Uterus (tissue), 4 donors: Measurements from ENCODE around the gene ADK. TPM values are rescaled to one million over a fixed set of nuclear protein-coding genes. Genes with fewer than 3 reads are reported as not detected.

Source experiments
- DNase-seq, 2 donors: peaks; one replicate each; pipeline ENCODE4 v3.0.0-alpha.2; 2019 to 2020
- H3K27ac ChIP-seq, 2 donors: fragments of 200-600 bp; sonication (generic); 1 replicate in 1 of 2; 2 replicates in 1 of 2; pipeline ENCODE4 v1.5.1; 2016 to 2018
- H3K27me3 ChIP-seq, 2 donors: fragments of 200-600 bp; sonication (generic); one replicate each; pipeline ENCODE4 v1.5.1; 2018 to 2019; ENCODE audit warnings: control low read depth in 1 of 2
- H3K36me3 ChIP-seq, 2 donors: fragments of 200-600 bp; sonication (generic); one replicate each; pipeline ENCODE4 v1.5.1; 2019; ENCODE audit warnings: control low read depth in 1 of 2
- H3K4me1 ChIP-seq, 2 donors: fragments of 200-600 bp; sonication (generic); one replicate each; pipeline ENCODE4 v1.5.1; 2018 to 2019; ENCODE audit warnings: control low read depth in 1 of 2
- H3K4me3 ChIP-seq, 2 donors: fragments of 200-600 bp; sonication (generic); 1 replicate in 1 of 2; 2 replicates in 1 of 2; pipeline ENCODE4 v1.5.1; 2018 to 2019; ENCODE audit warnings: mild to moderate bottlenecking in 1 of 2
- H3K9me3 ChIP-seq, 2 donors: fragments of 200-600 bp; sonication (generic); one replicate each; pipeline ENCODE4 v1.5.1; 2019; ENCODE audit warnings: control low read depth in 1 of 2
- CTCF ChIP-seq, 4 experiments: fragments of 200-600 bp in 2 of 4; fragments of 450-650 bp in 2 of 4; sonication (generic) in 2 of 4; IDR thresholded peaks; one replicate each; pipeline ENCODE4 v1.5.1; 2016 to 2019; ENCODE audit warnings: antibody characterized with exemption in 4 of 4, mild to moderate bottlenecking in 2 of 4, moderate library complexity in 1 of 4
- POLR2A ChIP-seq, 2 donors: fragments of 450-650 bp; IDR thresholded peaks; one replicate each; pipeline ENCODE4 v1.6.1; 2016; ENCODE audit warnings: antibody characterized with exemption in 2 of 2, mild to moderate bottlenecking in 1 of 2, moderate library complexity in 1 of 2
- intact Hi-C: fragments of 100-400 bp; cut with DNase I; formaldehyde crosslinking; loops from one replicate; pipeline ENCODE4 v1.15.1; 2023; ENCODE audit warnings: low total_unique reads
- total RNA-seq, 4 donors: library from RNA; depleted of rRNA in 3 of 4; stranded (reverse); fragments of >200 nt in 3 of 4; gene quantifications; one replicate each; pipeline versions ENCODE4 v1.1.0 to v1.2.4, GENCODE V29; 2014 to 2023
- donor health status: DM: yes; HTN: yes; CAD: no.

The ADK gene
- total RNA-seq, 4 donors from 2014 or later: 12.6 to 41.1 (median 19.0) TPM

- H3K9me3 ChIP-seq: no peaks in the 10 kb centered on the region
- intact Hi-C loops: no loop called here
- no peak for TF ChIP-seq POLR2A (IDR thresholded peaks at IDR 0.05)
- no peak for TF ChIP-seq CTCF (IDR thresholded peaks at IDR 0.05)
- H3K4me1 ChIP-seq: no peaks in the 10 kb centered on the region
- no peak overlapping the region for H3K27ac ChIP-seq
- no peaks in the 10 kb centered on the region for H3K27me3 ChIP-seq
- no peak for DNase-seq
- no peaks in the 10 kb centered on the region for H3K36me3 ChIP-seq
- H3K4me3 ChIP-seq: no peak overlapping the region
Observed at GRCh38 chr10:74233281-74233680, 82.3 kb downstream of the ADK start.

GRCh38 chr10:74234569-74234968 lies 83.5 kb downstream of the ADK start:
- Histone ChIP-seq H3K4me3 (no peak overlapping the region), H3K36me3 (no peaks in the 10 kb centered on the region), H3K9me3 (no peaks in the 10 kb centered on the region), H3K27ac (no peak overlapping the region), H3K4me1 (no peaks in the 10 kb centered on the region), H3K27me3 (no peaks in the 10 kb centered on the region)
- DNase-seq: no peak
- TF ChIP-seq CTCF (IDR thresholded peaks at IDR 0.05) (peak in 3 of 4 experiments; percentile 4 to 21 (median 16)), POLR2A (IDR thresholded peaks at IDR 0.05) (no peak)
- intact Hi-C loops: no loop called here

- H3K4me3 ChIP-seq: peak overlapping the region in 1 of 2 donors; percentile 3
- no peaks in the 10 kb centered on the region for H3K36me3 ChIP-seq
- TF ChIP-seq CTCF (IDR thresholded peaks at IDR 0.05) (no peak), POLR2A (IDR thresholded peaks at IDR 0.05) (no peak)
- no peaks in the 10 kb centered on the region for H3K4me1 ChIP-seq
- no peaks in the 10 kb centered on the region for H3K9me3 ChIP-seq
- no peak for DNase-seq
- peak overlapping the region; percentile 16 to 23 for H3K27ac ChIP-seq
- intact Hi-C loops: no loop called here
- no peaks in the 10 kb centered on the region for H3K27me3 ChIP-seq
Observed at GRCh38 chr10:74238031-74238431, 87.0 kb downstream of the ADK start.

GRCh38 chr10:74238516-74238915 lies 87.5 kb downstream of the ADK start:
- H3K27ac ChIP-seq: peak overlapping the region in 1 of 2 donors; percentile 16
- H3K36me3 ChIP-seq: no peaks in the 10 kb centered on the region
- no peak for DNase-seq
- no peaks in the 10 kb centered on the region for H3K9me3 ChIP-seq
- peak overlapping the region in 1 of 2 donors; percentile 3 for H3K4me3 ChIP-seq
- no peak for TF ChIP-seq CTCF (IDR thresholded peaks at IDR 0.05)
- no peak for TF ChIP-seq POLR2A (IDR thresholded peaks at IDR 0.05)
- intact Hi-C loops: no loop called here
- H3K27me3 ChIP-seq: no peaks in the 10 kb centered on the region
- no peaks in the 10 kb centered on the region for H3K4me1 ChIP-seq

- no peak for TF ChIP-seq POLR2A (IDR thresholded peaks at IDR 0.05)
- TF ChIP-seq CTCF (IDR thresholded peaks at IDR 0.05): no peak
- no peaks in the 10 kb centered on the region for H3K27me3 ChIP-seq
- H3K4me3 ChIP-seq: no peak overlapping the region
- H3K9me3 ChIP-seq: no peaks in the 10 kb centered on the region
- no peak overlapping the region for H3K27ac ChIP-seq
- DNase-seq: no peak
- H3K4me1 ChIP-seq: no peaks in the 10 kb centered on the region
- no peaks in the 10 kb centered on the region for H3K36me3 ChIP-seq
- intact Hi-C loops: no loop called here
Observed at GRCh38 chr10:74243067-74243466, 92.0 kb downstream of the ADK start.
